GM18520 (cell line): ENCODE measurements around the gene KLF9.

Experiments
- ATAC-seq: cut with Tn5 transposase; IDR thresholded peaks from one replicate; pipeline ENCODE4 v1.9.1; 2021; ENCODE audit not compliant: unreplicated experiment

KLF9 gene

GRCh38 chr9:70367305-70367930 is 47.0 kb downstream of the KLF9 start:
- ATAC-seq, result no peak

GRCh38 chr9:70363760-70364159 is 50.7 kb downstream of the KLF9 start:
- no peak for ATAC-seq

GRCh38 chr9:70362952-70363351 is 51.5 kb downstream of the KLF9 start:
- ATAC-seq, result no peak

- no peak for ATAC-seq
Observed at GRCh38 chr9:70355801-70356200, 58.7 kb downstream of the KLF9 start.

- no peak for ATAC-seq
Observed at GRCh38 chr9:70352802-70353201, 61.7 kb downstream of the KLF9 start.

- no peak for ATAC-seq
Observed at GRCh38 chr9:70352356-70352755, 62.1 kb downstream of the KLF9 start.

GRCh38 chr9:70347046-70347445 is 67.4 kb downstream of the KLF9 start:
- no peak for ATAC-seq

- no peak for ATAC-seq
Observed at GRCh38 chr9:70340572-70340971, 73.9 kb downstream of the KLF9 start.
